Articular chondrocyte of knee joint (primary cell): Measurements from ENCODE around the gene NOS3. TPM values are rescaled to one million over a fixed set of nuclear protein-coding genes. Genes with fewer than 3 reads are reported as not detected.

Experiments used
- total RNA-seq: library from RNA; depleted of rRNA; stranded (reverse); fragments of >200 nt; gene quantifications from 2 replicates; pipeline ENCODE4 v1.2.3, GENCODE V29; 2012

The NOS3 gene
- total RNA-seq, result 1.7 and 1.8 TPM in 2 replicates

DNA sequence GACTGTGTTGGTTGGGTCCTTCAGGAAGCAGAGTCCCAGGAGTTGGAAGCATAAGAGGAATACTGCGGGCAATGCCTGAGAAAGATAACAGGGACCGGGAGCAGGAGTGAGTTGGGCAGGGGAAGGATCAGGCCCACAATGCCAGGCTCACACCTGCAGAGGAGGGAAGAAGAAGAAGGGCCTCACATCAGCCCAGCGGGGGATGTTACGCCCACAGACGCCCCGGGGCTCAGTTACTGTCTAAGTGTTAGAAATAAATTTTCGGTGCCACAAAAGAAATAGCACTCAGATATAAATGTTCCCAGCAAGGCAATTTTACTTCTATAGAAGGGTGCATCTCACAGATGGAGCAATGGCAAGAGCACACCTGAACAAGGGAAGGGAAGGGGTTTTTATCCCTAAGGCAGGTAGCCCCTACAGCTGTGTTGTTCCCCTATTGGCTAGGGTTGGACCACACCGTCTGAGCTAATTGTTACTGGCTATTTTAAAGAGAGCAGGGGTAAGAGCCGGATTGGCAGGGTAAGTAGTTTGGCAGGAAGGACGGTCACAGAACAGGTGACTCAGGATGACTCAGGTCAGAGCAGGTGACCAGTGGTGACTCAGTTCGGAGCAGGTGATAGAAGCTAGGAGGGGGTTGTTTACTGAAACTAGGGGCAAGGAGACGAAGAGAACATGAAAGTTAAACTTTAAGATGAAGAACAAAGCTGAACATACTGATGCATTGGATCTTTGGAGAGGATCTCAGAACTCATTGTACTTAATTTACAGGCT, at the start of gene NOS3:
NOS3 (plus strand) TSS at position 602 of the 771 bp plus-strand sequence. CDS start 2,787 bp downstream, outside the sequence.

DNA sequence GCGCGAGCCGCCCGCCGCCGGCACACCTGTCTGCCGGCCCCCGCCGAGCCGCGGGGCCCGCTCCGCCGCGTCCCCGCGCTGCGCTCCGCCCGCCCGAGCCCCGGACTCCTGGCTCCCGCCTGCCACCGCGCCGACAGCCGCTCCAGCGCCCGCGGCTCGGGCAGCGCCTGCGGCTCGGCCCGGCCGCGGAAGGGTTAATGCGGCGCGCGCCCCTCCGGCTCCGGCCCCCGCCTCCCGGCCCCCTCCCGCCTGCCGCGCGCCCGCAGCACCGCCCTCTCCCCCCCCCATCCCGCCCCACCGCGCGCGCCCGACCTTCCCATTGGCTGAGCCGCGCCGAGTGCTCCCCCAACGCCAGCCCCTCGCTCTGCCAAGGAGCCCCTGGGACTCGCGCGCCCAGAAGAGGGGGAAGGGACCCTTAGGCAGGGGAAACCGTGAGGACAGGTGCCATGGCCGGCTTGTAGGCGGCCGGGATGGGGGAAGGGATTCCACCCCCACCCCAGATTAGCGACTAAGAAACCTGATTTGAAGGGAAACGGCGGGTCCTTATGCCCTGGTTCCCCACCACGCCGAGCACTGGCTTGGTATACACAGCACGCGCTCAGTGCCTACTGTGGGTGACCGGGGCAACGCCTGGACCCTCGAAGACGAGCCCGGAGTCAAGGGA, 12.6 kb upstream of the NOS3 start, which contains the start of gene KCNH2:
KCNH2 (minus strand) TSS at position 196 of the 664 bp plus-strand sequence. CDS start 408 bp downstream, outside the sequence.

DNA sequence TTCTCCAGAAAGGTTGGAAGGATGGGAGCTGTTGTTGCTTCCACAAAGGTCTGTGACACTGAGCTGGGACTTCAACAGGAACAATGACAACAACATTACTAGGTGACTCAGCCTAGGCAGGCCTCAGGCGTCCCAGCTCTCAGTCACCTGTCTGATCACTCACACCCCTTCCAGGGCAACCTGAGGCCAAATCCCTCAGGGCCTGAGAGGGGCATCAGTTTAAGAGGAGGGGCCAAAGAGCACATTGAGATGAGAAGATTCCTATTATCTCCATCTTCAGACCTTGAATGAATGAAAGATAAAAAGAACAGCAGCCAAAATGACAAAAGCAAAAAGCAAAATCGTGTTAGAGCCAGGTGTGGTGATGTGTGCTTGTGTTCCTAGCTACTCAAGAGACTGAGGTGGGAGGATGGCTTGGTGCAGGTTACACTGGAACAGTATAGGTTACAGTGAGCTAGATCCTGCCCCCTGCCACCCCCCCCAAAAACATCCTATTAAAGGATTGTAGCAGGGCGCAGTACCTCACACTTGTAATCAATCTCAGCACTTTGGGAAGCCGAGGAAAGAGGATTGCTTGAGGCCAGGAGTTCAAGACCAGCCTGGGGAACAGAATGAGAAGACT, 33.7 kb downstream of the NOS3 start, which contains the start of gene ATG9B:
ATG9B (minus strand) TSS at position 60 of the 622 bp plus-strand sequence. CDS start 71 bp downstream, outside the sequence.

DNA sequence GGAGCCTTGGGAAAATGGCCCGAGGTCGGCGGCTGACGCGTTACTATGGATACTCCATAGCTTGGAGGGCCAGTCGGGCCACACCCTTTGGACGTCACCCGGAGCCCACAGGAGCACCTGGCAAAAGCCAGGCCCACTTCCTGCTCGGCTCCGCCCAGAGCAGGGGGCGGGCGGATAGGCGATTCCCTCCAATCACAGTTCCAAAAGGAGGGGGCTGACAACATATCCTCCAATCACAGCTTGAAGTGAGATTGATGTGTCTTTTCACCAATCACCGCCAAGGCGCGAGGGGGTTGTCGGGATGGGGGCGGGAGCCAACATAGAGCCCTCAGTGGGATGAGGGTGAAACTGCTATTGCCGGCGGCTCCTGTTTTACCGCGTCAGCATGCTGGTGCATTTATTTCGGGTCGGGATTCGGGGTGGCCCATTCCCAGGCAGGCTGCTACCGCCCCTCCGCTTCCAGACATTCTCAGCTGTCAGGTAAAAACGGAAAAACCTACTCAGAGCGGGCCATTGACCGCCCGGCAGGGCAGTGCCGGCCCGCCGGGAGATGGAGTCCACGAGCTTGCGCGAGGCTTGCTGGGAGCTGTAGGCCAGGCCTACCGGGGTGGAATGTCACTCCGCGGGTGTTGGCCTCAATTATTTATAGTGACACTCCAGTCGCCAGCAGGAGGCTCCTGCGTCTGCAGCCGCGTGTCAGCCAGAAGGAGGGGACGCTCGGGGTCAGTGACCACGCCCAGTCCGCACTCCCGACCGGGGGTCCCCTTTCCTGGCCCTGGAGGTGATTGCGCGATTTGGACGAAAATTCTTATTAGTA, 37.5 kb downstream of the NOS3 start, which contains the start of gene ABCB8:
ABCB8 (plus strand) TSS at position 320 of the 817 bp plus-strand sequence; CDS start at position 386, 66 bp downstream.

DNA sequence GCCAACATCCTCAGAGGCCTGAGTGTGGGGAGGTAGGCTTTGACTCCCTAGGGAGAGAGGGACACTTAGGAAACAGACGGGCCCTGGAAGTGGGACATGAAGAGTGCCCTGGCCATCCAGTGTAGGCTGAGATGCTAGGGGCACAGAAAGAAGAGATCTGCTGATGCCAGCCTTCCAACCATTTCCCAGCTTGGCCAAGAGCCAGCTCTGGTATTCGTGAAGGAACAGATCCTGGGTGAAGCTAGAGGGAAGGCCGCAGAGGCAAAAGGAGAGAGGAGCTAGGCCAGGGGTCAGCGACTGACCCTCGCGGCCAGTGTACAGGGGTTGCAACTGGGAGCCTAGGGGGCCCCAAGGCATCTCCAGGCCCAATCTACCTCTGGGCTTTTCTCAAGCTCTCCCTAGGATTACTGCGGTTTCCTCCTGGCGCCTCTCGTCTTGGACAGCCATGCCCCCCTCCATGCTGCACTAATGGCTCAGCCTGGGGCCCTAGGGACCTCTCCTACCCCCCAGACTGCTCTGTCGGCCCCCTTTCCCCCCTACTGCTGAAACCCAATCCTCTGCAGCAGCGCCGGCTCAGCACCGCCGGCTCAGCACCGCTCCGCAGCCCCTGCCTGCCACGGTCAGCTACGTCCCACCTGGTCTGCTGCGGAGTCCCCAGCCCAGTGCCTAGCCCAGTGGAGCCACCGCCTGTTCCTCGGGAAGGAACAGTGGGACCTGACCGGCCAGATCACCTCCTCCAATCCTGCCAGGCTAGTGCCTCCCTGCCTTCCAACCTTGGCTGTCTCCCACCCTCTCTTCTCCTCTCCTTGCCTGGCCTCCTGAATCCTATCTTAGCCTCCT, 57.4 kb downstream of the NOS3 start, which contains the start of gene ASIC3:
ASIC3 (plus strand) TSS at position 556 of the 840 bp plus-strand sequence. CDS start 355 bp downstream, outside the sequence.

DNA sequence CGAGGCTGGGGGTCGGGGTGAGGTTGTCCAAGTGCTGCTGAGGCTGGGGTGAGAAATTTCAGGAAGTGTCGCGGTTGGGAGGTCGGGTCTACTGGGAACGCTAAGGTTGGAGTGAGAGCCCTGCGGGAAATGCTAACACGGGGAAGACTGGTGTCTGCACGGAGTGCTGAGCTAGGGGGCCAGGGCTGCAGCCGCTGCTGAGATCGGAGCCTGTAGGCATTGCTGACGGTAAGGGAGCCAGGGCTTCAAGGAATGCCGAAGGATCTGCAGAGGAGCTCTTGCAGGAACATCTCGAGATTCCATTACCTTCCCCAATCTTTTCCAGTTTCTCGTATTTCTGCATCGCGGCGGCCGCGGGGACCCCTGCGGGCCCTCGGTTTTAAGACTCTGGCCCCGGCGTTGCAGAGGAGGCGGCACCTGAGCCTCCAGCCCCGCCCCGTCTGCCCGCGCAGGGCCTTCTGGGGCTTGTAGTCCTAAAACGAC, 66.7 kb downstream of the NOS3 start, which contains the start of gene CDK5:
CDK5 (minus strand) TSS at position 392 of the 483 bp plus-strand sequence; CDS start at position 343, 49 bp downstream.

DNA sequence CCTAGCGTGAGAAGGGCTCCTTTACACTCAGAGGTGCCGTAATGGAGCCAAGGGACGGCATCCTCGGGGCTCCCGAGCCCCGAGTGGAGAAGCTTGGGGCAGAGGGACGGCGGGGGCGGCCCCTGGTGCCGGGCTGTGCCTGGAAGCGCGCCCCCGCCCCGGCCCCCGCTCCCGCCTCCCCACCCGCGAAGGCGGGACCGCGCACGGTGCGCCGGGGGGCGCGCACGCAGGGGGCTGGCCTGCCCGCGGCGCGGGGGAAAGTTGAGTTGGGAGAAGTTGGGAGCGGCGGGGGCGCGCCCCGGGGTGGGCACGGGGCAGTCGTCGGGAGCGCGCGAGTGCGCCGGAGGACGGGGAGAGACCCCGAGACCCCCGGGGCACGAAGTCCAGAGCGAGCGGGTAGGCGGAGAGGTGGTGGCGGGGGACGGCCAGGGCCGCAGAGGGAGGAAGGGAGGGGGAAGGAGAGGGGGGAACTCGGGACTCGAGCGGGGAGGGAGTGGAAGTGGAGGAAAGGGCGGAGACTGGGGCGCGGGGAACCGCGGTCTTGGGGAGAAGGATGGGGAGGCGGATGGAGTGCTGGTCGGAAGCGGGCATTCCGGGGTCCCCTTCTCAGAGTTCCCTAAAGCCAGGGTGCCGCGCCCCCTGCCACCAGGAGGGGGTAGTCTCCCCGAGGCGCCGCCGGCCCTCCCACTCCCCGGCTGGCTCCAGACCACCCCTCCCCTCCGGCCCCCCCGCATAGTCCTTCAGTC, 68.7 kb downstream of the NOS3 start, which contains the start of gene SLC4A2:
SLC4A2 (plus strand) TSS at position 223 of the 746 bp plus-strand sequence. CDS start 2,399 bp downstream, outside the sequence.

Other genes with a start within 250 kb of the NOS3 start
- not detected in 2 replicates for gene TMEM176B, start 190.7 kb upstream of the NOS3 start, total RNA-seq
- not detected in 2 replicates for gene TMEM176A, start 190.2 kb upstream of the NOS3 start, total RNA-seq
- gene AOC1, start 138.5 kb upstream of the NOS3 start, total RNA-seq, result not detected in 2 replicates
- gene KCNH2, start 12.7 kb upstream of the NOS3 start, total RNA-seq, result 0.52 and 1.7 TPM in 2 replicates
- gene ATG9B, start 33.5 kb downstream of the NOS3 start, total RNA-seq, result 0.32 TPM in 1 of 2 replicates, not detected in the other
- 28.1 and 30.3 TPM in 2 replicates for gene ABCB8, start 37.4 kb downstream of the NOS3 start, total RNA-seq
- gene ASIC3, start 57.5 kb downstream of the NOS3 start, total RNA-seq, result 0.13 and 0.32 TPM in 2 replicates
- gene CDK5, start 66.9 kb downstream of the NOS3 start, total RNA-seq, result 9.7 and 9.8 TPM in 2 replicates
- gene SLC4A2, start 68.6 kb downstream of the NOS3 start, total RNA-seq, result 40.3 and 43.1 TPM in 2 replicates
- gene FASTK, start 89.8 kb downstream of the NOS3 start, total RNA-seq, result 62.7 and 69.6 TPM in 2 replicates
- 14.8 and 16.1 TPM in 2 replicates for gene TMUB1, start 92.5 kb downstream of the NOS3 start, total RNA-seq
- gene AGAP3, start 95.5 kb downstream of the NOS3 start, total RNA-seq, result 29.6 and 31.6 TPM in 2 replicates
- gene GBX1, start 176.7 kb downstream of the NOS3 start, total RNA-seq, result not detected in 2 replicates
- not detected in 2 replicates for gene ASB10, start 196.2 kb downstream of the NOS3 start, total RNA-seq
- not detected in 2 replicates for gene H2BK1, start 219.5 kb downstream of the NOS3 start, total RNA-seq
- 51.5 and 55.0 TPM in 2 replicates for gene ABCF2, start 236.2 kb downstream of the NOS3 start, total RNA-seq
- gene CHPF2, start 241.5 kb downstream of the NOS3 start, total RNA-seq, result 70.9 and 71.5 TPM in 2 replicates